ENCODE results near the gene SPINK14.

The SPINK14 gene

GRCh38 chr5:148202531-148203203, 34.3 kb downstream of the SPINK14 start, which contains the start of gene SPINK6:
Gene SPINK6, plus strand, starts transcription at chr5:148203042. Its CDS starts 55 bp downstream, at chr5:148203097.
- DNase-seq = no peak

- DNase-seq = no peak
Observed at GRCh38 chr5:148205044-148205806, 36.9 kb downstream of the SPINK14 start.

- no peak for DNase-seq
Observed at GRCh38 chr5:148205865-148206264, 37.5 kb downstream of the SPINK14 start.

GRCh38 chr5:148206620-148207019, 38.3 kb downstream of the SPINK14 start:
- DNase-seq = no peak

GRCh38 chr5:148208226-148208625, 39.9 kb downstream of the SPINK14 start:
- DNase-seq = no peak

GRCh38 chr5:148209151-148209770, 40.9 kb downstream of the SPINK14 start:
- no peak for DNase-seq

- DNase-seq = no peak
Observed at GRCh38 chr5:148214665-148215185, 46.4 kb downstream of the SPINK14 start.

- DNase-seq = no peak
Observed at GRCh38 chr5:148221508-148221907, 53.2 kb downstream of the SPINK14 start.

GRCh38 chr5:148224117-148224742, 55.9 kb downstream of the SPINK14 start:
- DNase-seq = no peak
